K562 (cell line): ENCODE data around the gene IL17REL. TPM values are rescaled to one million over a fixed set of nuclear protein-coding genes. Genes with fewer than 3 reads are reported as not detected.

Experiments used
- ARNT ChIP-seq, 2 experiments: fragments of 450-650 bp; IDR thresholded peaks; 2 replicates each; pipeline ENCODE4 v1.6.1; 2016; ENCODE audit warnings: mild to moderate bottlenecking in 1 of 2
- CEBPG ChIP-seq, 3 experiments: fragments of 200-800 bp in 1 of 3; sonication (Bioruptor generic) in 1 of 3; sonication (generic) in 1 of 3; formaldehyde crosslinking in 1 of 3; IDR thresholded peaks in 2 of 3; conservative IDR thresholded peaks in 1 of 3; 2 replicates each; pipeline versions ENCODE4 v1.6.1 to v1.8.0; 2016 to 2022; ENCODE audit warnings: missing compliant biosample characterization in 2 of 3, missing genetic modification characterization in 2 of 3, mild to moderate bottlenecking in 1 of 3, missing genetic modification reagents in 1 of 3
- EHMT2 ChIP-seq: fragments of 450-650 bp; IDR thresholded peaks from 2 replicates; pipeline ENCODE4 v1.6.1; 2018; ENCODE audit warnings: antibody characterized with exemption
- HNRNPK ChIP-seq: fragments of 200-400 bp; formaldehyde crosslinking; IDR thresholded peaks from one replicate; pipeline ENCODE4 v1.6.1; 2018; ENCODE audit warnings: mild to moderate bottlenecking, low read depth, low read length; ENCODE audit not compliant: poor library complexity, severe bottlenecking
- IFI16 ChIP-seq: fragments of 250-450 bp; sonication (Bioruptor Pico); IDR thresholded peaks from 2 replicates; pipeline ENCODE4 v2.1.2; 2022; ENCODE audit warnings: mild to moderate bottlenecking, inconsistent platforms
- MAZ ChIP-seq, 2 experiments: fragments of 450-650 bp in 1 of 2; sonication (generic) in 1 of 2; formaldehyde crosslinking; IDR thresholded peaks in 1 of 2; conservative IDR thresholded peaks in 1 of 2; 2 replicates each; pipeline versions ENCODE4 v1.4.0 to v1.5.0; 2020; ENCODE audit warnings: mild to moderate bottlenecking in 1 of 2, missing genetic modification reagents in 1 of 2
- MBD2 ChIP-seq: sonication (generic); IDR thresholded peaks from 2 replicates; pipeline ENCODE4 v1.6.1; 2016; ENCODE audit warnings: low read depth, borderline replicate concordance
- NR2C2 ChIP-seq, 2 experiments: fragments of 200-800 bp in 1 of 2; sonication (Bioruptor generic) in 1 of 2; sonication (generic) in 1 of 2; formaldehyde crosslinking in 1 of 2; IDR thresholded peaks; 2 replicates each; pipeline versions ENCODE4 v1.6.1 to v1.8.0; 2016 to 2022; ENCODE audit warnings: mild to moderate bottlenecking in 1 of 2, missing compliant biosample characterization in 1 of 2, missing genetic modification characterization in 1 of 2, missing genetic modification reagents in 1 of 2
- NR2F6 ChIP-seq: fragments of 450-650 bp; formaldehyde crosslinking; IDR thresholded peaks from 2 replicates; pipeline ENCODE4 v1.4.0; 2020; ENCODE audit warnings: mild to moderate bottlenecking
- OTX1 ChIP-seq: fragments of 450-650 bp; formaldehyde crosslinking; IDR thresholded peaks from 2 replicates; pipeline ENCODE4 v1.4.0; 2022; ENCODE audit warnings: mild to moderate bottlenecking
- RBFOX2 ChIP-seq: fragments of 200-400 bp; formaldehyde crosslinking; IDR thresholded peaks from 2 replicates; pipeline ENCODE4 v1.6.1; 2017; ENCODE audit warnings: low read depth, mild to moderate bottlenecking, low read length, moderate library complexity
- SP1 ChIP-seq: sonication (generic); formaldehyde crosslinking; IDR thresholded peaks from 2 replicates; pipeline ENCODE4 v1.8.1; 2022; ENCODE audit warnings: mild to moderate bottlenecking, missing genetic modification reagents
- TCFL5 ChIP-seq: fragments of 250-450 bp; sonication (Bioruptor Pico); conservative IDR thresholded peaks from 2 replicates; pipeline ENCODE4 v1.6.1; 2021; ENCODE audit warnings: mild to moderate bottlenecking, moderate library complexity, matching md5 sums
- TGIF2 ChIP-seq: sonication (generic); formaldehyde crosslinking; IDR thresholded peaks from 2 replicates; pipeline ENCODE4 v1.8.1; 2022; ENCODE audit warnings: mild to moderate bottlenecking, missing genetic modification reagents, moderate library complexity
- ZEB2 ChIP-seq: fragments of 450-650 bp; IDR thresholded peaks from 2 replicates; pipeline ENCODE4 v1.6.1; 2016
- ZFP30 ChIP-seq: fragments of 250-450 bp; sonication (Bioruptor Pico); IDR thresholded peaks from 2 replicates; pipeline ENCODE4 v1.8.0; 2022; ENCODE audit warnings: moderate library complexity, mild to moderate bottlenecking, inconsistent platforms, borderline replicate concordance
- ZFP36 ChIP-seq: fragments of 150-350 bp; IDR thresholded peaks from 2 replicates; pipeline ENCODE4 v1.6.1; 2018; ENCODE audit warnings: low read length, low read depth; ENCODE audit not compliant: partially characterized antibody
- ZFPM2 ChIP-seq: fragments of 250-450 bp; sonication (Bioruptor Pico); IDR thresholded peaks from 2 replicates; pipeline ENCODE4 v1.5.1; 2022; ENCODE audit warnings: mild to moderate bottlenecking
- ZKSCAN8 ChIP-seq: fragments of 200-800 bp; sonication (Bioruptor generic); IDR thresholded peaks from 2 replicates; pipeline ENCODE4 v1.6.1; 2016; ENCODE audit warnings: missing genetic modification characterization, missing compliant biosample characterization
- ZNF143 ChIP-seq: sonication (generic); formaldehyde crosslinking; IDR thresholded peaks from 2 replicates; pipeline ENCODE4 v1.9.0; 2022; ENCODE audit warnings: mild to moderate bottlenecking, missing genetic modification reagents
- ZNF174 ChIP-seq: fragments of 250-450 bp; sonication (Bioruptor Pico); IDR thresholded peaks from 2 replicates; pipeline ENCODE4 v1.4.0; 2020; ENCODE audit warnings: mild to moderate bottlenecking
- ZNF175 ChIP-seq: fragments of 200-800 bp; sonication (Bioruptor generic); IDR thresholded peaks from 2 replicates; pipeline ENCODE4 v1.6.1; 2016; ENCODE audit warnings: low read depth, mild to moderate bottlenecking, missing genetic modification characterization, missing compliant biosample characterization
- ZNF586 ChIP-seq: fragments of 450-650 bp; formaldehyde crosslinking; conservative IDR thresholded peaks from 2 replicates; pipeline ENCODE4 v1.4.0; 2020; ENCODE audit warnings: mild to moderate bottlenecking, moderate library complexity
- ZNF766 ChIP-seq: fragments of 200-800 bp; sonication (Bioruptor generic); conservative IDR thresholded peaks from 2 replicates; pipeline ENCODE4 v1.6.1; 2016; ENCODE audit warnings: missing genetic modification characterization, missing compliant biosample characterization
- ZNF79 ChIP-seq: fragments of 250-450 bp; sonication (Bioruptor Pico); IDR thresholded peaks from 2 replicates; pipeline ENCODE4 v1.4.0; 2020; ENCODE audit warnings: low read depth, mild to moderate bottlenecking, moderate library complexity
- ZNF830 ChIP-seq: fragments of 250-450 bp; sonication (Bioruptor Pico); IDR thresholded peaks from 2 replicates; pipeline ENCODE4 v1.5.0; 2021; ENCODE audit warnings: mild to moderate bottlenecking
- polyA plus RNA-seq, 8 experiments: library from polyadenylated mRNA; depleted of rRNA in 4 of 8; stranded (reverse) in 5 of 8; unstranded in 3 of 8; fragments of >200 nt; fragmentation: Nextera tagmentation in 2 of 8; fragmentation: Illumina TruSeq in 1 of 8; extraction: Ambion mirVana in 2 of 8; extraction: Trizol in 1 of 8; gene quantifications; 2 replicates each; pipeline versions ENCODE4 v1.2.1 to v1.2.3, GENCODE V29; 2011 to 2014; ENCODE audit warnings: inconsistent platforms in 1 of 8, missing spikeins in 1 of 8
- total RNA-seq, 7 experiments: library from RNA; depleted of rRNA in 6 of 7; stranded (reverse); fragments of >200 nt in 6 of 7; fragmentation: Illumina TruSeq in 2 of 7; extraction: Trizol in 2 of 7; gene quantifications; 2 replicates each; pipeline versions ENCODE4 v1.2.1 to v1.2.3, GENCODE V29; 2011 to 2021; ENCODE audit warnings: low replicate concordance in 1 of 7

IL17REL gene
- total and polyA plus RNA-seq, 9 of the 15 experiments (the other 6 are each of a cell fraction or from before 2014, with no cell fraction given), result 0.05 to 0.42 (median 0.11) TPM; not detected in 4

DNA sequence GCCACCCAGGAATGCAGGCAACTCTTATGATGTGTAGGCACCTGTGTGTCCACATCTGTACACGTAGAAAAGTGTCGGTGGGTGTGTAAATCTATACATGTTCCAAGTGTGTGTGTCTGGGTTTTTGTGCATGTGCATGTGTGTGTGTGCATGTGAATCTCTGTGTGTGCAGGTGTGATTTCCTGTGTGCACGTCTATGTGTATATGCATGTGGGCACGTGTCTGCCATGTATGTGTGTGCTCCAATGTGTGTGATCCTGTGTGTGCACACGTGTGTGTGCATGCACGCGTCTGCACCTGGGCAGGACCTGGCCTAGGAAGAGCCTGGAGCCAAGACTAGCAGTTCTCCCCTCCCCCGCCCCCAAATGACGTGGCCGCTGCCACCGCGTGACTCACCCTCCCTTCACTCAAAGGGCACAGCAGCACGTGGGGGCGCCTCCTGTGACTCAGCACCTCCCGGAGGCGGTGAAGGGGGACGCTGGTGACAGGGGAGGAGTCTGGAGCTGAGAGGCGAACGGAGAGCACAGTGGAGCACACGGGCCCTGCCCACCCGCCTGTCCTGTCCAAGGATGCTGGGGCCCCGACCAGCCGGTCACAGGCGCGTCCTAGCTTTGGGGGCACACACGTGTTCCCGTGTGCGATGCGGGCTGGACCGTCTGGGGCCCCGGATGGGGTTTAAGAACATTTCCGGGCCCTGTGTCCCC lies 41.9 kb downstream of the IL17REL start (continued):
- TF ChIP-seq SP1 (CRISPR knock-in tag), result peak; percentile 91
- peak; percentile 36; the same call in 1 of the 2 replicates for TF ChIP-seq ZEB2
- no peak for TF ChIP-seq TGIF2 (CRISPR knock-in tag)
- no peak for TF ChIP-seq ZNF830 (CRISPR knock-in tag)
- TF ChIP-seq ZKSCAN8 (CRISPR knock-in tag), result no peak
- TF ChIP-seq ZNF143 (CRISPR knock-in tag), result no peak
- TF ChIP-seq CEBPG (CRISPR knock-in tag; IDR thresholded peaks at IDR 0.05), result no peak
- no peak for TF ChIP-seq CEBPG (tag; conservative IDR thresholded peaks at IDR 0.05 in 1 of 2, IDR thresholded peaks at IDR 0.05 in 1 of 2)
- no peak for TF ChIP-seq NR2C2 (CRISPR knock-in tag; IDR thresholded peaks at IDR 0.05)
- TF ChIP-seq NR2C2 (tag; IDR thresholded peaks at IDR 0.05), result no peak
- TF ChIP-seq OTX1, result no peak
- TF ChIP-seq HNRNPK, result no peak
- TF ChIP-seq ZNF79 (CRISPR knock-in tag), result no peak
- TF ChIP-seq ZNF586 (CRISPR knock-in tag), result no peak
- TF ChIP-seq MAZ (CRISPR knock-in tag; conservative IDR thresholded peaks at IDR 0.05 in 1 of 2, IDR thresholded peaks at IDR 0.05 in 1 of 2), result peak; percentile 58 to 84
- TF ChIP-seq MBD2, result 0 out of 2 replicates have a peak, but pooled peaks have one; percentile 59
- TF ChIP-seq IFI16 (CRISPR knock-in tag), result no peak
- no peak for TF ChIP-seq EHMT2
- no peak for TF ChIP-seq ZFP30 (CRISPR knock-in tag)
- no peak for TF ChIP-seq ZFP36
- no peak for TF ChIP-seq ZFPM2 (CRISPR knock-in tag)
- TF ChIP-seq ZNF175, result 0 out of 2 replicates have a peak, but pooled peaks have one; percentile 66
- TF ChIP-seq TCFL5, result no peak
- TF ChIP-seq RBFOX2, result peak; percentile 88
- 0 out of 4 replicates have a peak, but pooled peaks of 1 of the 2 experiments have one; percentile 34 for TF ChIP-seq ARNT (IDR thresholded peaks at IDR 0.05)
- no peak for TF ChIP-seq ZNF174 (CRISPR knock-in tag)
- no peak for TF ChIP-seq ZNF766 (CRISPR knock-in tag)
- no peak for TF ChIP-seq NR2F6 (CRISPR knock-in tag)
